Ammon's horn (tissue), 1 donor: Measurements from ENCODE around the gene DLG2.
"Not testable (repeated sequence)": the region's sequence is repeated elsewhere in the genome, so short reads cannot be mapped to it uniquely, and the experiment has no call there.

Experiments used
- DNase-seq: peaks from one replicate; pipeline ENCODE4 v3.0.0-alpha.2; 2016; ENCODE audit warnings: low spot score

DLG2 gene

DNA sequence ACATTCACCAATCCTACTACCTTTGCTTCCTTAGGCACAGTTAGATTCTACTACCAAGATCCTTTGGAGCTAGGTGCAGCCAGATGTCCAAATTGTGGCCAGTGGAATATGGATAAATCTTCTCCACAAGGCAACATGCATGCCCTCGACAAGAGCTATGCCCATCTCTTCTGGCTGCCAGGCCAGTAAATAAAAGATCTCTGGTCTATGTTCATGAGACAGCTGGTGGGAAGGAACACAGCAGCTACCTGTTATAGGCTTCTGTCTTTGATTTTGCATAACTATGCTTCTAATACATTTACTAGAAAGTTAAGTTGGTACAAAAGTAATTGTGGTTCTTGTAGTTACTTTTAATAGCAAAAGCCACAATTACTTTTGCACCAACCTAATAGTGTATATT lies 182.7 kb downstream of the DLG2 start:
- DNase-seq, result no peak

DNA sequence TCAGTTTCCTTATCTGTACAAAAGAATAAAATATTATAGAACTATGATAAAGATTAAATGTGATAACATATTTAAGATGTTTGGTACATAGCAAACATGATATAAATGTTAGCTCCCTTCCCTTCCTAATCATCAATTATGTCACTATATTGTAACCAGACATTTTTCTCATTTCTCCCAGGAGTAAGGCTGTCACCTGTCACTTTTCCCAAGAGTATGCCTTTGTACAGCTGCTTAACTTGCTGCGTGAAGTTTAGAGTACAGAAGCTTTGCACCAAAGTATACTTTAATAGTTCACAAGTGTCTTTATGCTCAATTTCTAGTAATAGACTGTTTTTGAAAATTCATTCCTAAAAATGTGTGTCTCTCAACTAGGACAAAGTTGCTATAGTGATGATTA lies 186.9 kb downstream of the DLG2 start:
- no peak for DNase-seq

DNA sequence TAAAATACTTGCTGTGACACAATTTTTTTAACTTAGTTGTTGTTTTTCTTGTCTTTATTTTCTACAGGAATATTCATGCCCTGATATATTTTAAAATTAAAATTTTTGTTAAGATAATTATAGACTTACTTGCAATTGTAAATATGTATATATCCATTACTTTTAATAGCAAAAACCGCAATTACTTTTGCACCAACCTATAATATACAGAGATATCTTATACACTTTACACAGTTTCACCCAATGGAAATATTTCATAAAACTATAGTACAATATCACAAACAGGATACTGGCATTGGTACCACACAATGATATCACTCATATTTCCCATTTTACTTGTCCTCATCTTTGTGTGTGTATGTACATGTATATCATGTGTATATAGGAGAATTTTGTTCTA lies 188.8 kb downstream of the DLG2 start:
- no peak for DNase-seq

DNA sequence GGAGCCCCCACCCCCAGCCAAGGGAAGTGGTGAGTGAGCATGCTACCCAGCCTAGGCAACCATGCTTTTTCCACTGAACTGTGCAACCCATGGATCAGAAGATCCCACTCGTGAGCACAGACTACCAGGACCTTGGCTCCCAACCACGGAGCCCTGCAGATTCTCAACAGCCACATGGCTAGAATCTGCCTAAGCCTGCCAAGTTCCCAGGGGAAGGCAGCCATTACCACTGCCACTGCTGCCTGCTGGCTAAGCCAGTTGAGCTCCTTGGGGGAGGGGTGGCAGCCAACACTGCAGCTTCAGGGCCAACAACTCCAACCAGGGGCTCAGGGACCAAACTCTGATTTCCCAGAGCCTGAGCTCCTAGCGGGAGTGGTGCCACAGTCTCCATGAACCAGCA lies 195.8 kb downstream of the DLG2 start:
- no peak for DNase-seq

DNA sequence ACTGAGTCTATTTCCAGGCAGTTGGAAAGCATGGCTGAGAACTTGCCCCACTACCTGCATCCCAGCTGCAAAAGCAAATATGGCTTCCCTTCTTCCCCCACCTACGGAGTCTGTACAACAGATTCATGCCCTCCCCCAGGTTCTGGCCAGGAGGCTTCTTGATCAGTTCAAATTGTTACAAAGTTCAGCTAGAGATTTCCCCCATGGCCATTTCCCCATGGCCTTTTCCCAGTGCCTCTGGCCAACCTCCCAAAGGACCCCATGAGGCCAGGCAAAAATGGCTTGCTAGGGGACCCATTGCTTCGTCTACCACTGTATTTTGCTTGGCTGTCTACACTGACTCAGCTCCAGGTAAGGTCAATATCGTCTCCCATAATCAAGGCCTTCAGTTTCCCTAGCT lies 203.3 kb downstream of the DLG2 start:
- DNase-seq, result no peak

DNA sequence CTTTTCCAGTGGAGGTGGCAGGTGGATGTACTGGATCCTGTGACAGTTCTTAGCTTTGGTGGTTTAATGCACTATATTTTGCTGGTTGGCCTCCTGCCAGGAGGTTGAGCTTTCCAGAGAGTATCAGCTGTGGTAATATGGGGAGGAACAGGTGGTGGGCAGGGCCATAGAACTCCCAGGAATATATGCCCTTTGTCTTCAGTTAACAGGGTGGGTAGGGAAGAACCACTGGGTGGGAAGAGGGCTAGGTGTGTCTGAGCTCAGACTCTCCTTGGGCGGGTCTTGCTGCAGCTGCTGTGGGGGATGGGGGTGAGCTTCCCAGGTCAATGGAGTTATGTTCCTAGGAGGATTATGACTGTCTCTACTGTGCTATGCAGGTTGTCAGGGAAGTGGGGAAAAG lies 203.8 kb downstream of the DLG2 start:
- DNase-seq, result no peak

DNA sequence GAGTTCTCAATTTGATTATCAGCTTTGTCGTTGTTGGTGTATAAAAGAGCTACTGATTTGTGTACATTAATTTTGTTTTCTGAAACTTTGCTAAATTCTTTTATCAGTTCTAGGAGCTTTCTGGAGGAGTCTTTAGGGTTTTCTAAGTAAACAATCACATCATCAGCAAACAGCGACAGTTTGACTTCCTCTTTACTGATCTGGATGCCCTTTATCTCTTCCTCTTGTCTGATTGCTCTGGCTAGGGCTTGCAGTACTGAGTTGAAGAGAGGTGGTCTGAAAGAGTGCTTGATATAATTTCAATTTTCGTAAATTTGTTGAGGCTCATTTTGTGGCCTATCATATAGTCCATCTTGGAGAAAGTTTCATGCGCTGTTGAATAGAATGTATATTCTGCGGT lies 213.0 kb downstream of the DLG2 start:
- DNase-seq, result no peak

DNA sequence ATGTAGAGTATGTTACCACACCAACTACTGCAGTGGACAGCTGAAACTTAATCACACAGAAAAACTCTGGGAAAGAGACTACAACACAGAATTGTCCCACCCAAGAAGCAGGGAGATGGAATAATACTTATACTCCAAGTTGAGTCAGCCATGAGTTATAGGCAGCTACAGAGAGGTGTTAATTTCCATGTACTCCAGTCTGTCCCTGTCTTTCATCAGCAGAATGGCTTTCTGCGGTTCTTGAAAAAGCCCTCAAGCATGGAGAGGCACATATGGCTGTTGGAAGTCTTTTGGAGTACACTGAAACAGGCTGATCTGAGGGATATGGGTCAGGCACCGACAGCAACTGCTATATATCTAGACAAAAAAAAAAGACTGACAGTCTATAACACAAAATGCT lies 219.5 kb downstream of the DLG2 start:
- DNase-seq, result no peak

DNA sequence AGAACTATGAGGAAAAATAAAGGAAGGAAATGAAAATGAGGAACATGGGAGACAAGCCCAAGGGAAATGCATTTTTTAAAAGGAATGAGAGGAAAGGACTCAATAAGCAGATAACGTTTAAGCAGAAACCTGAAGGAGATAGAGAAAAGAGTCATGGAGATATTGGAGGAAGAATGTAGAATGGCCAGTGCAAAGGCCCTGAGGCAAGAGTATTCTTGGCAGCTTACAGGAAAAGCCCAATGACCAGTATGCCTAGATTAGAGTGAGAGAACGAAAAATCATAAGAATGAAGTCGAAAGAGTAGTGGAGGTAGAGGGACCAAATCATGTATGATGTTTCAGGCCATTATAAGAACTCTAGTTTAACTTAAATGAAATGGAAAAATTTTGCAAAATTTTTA lies 220.3 kb downstream of the DLG2 start:
- DNase-seq, result no peak

DNA sequence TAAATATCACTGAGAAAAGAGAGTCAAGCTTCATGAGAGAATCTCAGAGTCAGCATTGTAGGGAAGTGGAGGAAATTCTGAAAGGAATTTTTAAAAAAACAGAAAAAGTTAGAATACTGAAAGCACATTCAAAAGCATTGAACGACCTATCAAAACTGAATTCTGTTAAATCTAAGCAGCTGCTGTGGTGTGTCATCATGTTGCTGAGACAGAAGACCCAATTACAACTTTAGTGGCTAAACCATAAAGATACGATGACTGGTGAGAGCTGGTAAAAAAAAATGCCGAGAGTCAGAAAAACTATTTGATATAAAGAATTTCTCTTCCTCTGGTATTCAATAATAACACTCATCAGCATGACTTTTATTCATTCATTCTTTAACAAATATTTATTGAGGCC lies 220.8 kb downstream of the DLG2 start:
- DNase-seq, result no peak

DNA sequence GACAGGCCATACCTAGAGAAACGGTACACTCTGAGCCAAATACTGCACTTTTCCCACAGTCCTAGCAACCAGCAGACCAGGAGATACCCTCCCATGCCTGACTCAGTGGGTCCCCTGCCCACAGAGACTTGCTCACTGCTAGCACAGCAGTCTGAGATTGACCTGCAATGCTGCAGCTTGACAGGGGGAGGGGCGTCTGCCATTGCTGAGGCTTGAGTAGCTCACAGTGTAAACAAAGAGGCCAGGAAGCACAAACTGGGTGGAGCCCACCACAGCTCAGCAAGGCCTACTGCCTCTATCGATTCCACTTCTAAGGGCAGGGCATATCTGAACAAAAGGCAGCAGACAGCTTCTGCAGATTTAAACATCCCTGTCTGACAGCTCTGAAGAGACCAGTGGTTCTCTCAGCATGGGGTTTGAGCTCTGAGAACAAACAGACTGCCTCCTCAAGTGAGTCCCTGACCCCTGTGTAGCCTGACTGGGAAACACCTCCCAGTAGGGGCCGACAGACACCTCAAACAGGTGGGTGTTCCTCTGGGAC lies 231.6 kb downstream of the DLG2 start:
- DNase-seq, result not testable (repeated sequence)

DNA sequence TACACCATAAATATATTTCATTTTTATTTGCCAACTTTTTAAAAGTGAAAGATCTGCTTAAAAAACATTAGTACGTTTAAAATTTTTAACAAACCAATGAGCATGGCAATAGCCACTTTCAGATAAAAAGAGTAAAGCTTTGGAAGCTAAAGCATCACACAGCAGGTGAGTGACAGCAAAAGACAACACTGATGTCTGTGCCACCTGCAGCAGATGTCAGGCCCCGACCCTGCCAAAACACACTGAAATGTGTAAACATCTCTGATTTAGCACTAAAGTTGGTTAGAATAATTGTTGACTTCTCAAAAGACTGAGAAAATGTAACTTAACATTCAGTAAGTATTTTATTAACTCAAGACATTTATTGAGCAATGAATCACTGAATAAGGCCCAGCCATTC lies 232.9 kb downstream of the DLG2 start:
- no peak for DNase-seq

DNA sequence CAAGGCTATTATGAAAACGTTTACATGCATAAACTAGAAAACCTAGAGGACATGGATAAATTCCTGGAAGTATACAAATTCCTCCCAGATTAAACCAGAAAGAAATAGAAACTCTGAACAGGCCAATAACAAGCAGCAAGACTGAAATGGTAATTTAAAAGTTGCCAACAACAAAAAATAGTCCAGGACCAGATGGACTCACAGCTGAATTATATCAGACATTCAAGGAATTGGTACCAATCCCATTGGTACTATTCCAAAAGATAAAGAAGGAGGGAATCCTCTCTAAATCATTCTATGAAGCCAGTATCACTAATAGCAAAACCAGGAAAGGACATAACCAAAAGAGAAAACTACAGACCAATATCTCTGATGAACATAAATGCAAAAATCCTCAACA lies 236.0 kb downstream of the DLG2 start:
- no peak for DNase-seq

DNA sequence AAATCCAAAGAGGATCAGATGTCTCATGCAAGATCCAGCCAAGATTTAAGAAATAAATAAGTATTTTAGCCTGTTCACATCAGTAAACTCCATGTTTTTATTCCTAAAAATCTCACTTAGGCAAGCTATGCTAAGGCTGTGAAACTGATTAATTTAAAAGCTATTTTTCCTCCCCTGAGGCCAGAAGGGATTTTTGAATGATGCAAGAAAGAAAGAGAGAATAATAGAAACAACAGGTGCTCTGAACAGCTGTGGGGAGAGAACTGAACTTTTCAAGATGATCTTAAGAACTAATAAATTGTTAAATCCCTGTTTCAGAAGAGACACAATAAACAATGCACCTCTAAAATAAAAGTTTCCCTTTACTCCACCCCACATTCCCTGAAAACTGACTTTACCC lies 241.6 kb downstream of the DLG2 start:
- DNase-seq, result no peak

DNA sequence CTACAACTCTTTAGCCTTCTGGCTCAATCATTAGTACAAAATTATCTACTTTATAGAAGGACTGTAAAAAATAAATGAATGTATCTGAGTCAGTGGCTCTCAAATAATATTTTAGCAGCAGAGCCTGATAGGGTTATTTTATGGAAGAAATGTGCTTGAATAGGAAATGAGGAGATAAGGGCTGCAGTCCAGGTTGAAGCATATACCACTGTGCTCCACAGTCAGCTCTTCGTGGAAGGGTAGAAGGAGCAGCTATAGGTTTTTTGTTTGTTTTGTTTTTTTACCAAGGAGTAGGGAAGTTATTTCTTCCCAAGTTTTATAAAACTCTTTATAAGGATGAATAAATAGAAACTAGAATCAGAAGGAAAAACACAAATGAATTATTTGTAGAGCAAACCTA lies 242.0 kb downstream of the DLG2 start:
- no peak for DNase-seq

DNA sequence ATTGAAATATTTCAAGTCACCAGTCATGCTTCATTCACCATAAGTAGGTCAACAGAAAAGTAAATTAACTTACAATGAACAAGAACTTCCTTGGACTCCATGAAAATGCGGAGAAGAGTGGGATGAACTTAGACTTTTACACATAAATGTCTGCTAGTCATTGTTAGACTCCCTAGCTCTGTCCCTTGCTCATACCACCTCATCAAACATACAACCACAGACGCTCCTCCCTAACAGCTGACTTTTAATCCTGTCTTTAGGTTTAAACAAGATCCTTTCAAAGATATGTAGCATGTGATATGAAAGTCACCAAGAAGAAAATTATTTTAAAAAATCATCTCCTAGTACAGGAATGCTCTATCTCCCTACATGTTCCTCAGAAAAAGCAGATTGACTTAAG lies 248.1 kb downstream of the DLG2 start:
- DNase-seq, result no peak

DNA sequence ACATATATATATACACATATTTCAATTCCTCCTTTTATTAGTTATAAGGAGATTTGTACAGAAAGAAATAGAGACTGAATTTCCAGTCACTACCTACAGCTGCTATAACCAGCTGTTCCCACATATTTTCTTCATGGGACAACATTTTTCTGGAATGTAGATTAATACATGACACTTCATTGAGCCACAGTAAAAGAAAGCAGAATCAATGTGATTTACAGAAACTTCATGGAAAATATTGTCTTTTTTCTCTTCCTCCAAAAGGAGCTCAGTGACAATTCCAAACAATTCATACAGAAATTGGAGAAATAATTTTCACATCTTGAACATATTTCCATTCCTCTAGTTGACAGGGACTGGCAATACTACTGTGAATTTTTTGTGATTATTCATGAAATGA lies 249.2 kb downstream of the DLG2 start:
- DNase-seq, result no peak

DNA sequence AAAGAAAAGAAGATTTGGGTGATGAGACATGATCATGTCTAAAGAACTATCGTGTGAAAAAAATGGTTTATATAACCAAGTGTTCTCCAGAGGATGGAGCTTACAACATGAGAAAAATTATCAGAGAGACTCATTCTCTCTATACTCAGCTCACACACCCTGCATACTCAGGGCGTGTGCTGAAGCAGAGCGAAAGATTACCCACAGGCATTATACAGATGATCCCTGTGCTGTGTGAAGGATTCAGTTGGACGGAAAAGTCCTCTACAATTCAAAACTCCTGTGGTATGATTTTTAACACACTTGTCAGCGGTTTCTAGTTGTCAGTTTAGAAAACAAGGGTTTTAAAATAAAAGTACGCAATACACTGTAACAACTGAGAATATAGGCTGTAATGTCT lies 267.3 kb downstream of the DLG2 start:
- no peak for DNase-seq

DNA sequence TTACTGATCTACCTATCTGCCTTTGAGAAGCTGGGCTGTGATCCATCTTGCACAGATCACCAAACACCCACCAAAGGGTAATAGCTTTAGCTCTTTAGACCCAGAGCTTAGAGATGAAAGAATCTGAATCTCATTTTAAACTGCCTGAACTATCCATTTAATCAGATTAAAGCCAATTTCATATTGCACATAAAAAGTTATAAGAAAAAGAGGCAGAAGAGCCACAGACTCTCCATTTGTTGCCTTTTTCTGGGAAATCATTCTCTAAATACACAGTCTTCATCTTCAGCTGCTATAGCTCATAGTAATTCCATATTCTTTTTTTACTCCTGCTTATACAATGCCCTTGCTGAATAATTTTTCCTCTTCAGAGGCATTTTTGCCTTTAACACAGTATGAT lies 271.2 kb downstream of the DLG2 start:
- no peak for DNase-seq

DNA sequence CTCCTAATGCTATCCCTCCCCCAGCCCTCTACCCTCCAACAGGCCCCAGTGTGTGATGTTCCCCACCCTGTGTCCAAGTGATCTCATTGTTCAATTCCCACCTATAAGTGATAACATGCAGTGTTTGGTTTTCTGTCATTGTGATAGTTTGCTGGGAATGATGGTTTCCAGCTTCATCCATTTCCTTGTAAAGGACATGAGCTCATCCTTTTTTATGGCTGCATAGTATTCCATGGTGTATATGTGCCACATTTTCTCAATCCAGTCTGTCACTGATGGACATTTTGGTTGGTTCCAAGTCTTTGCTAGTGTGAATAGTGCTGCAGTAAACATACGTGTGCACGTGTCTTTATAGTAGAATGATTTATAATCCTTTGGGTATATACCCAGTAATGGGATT lies 277.6 kb downstream of the DLG2 start:
- DNase-seq, result not testable (repeated sequence)

DNA sequence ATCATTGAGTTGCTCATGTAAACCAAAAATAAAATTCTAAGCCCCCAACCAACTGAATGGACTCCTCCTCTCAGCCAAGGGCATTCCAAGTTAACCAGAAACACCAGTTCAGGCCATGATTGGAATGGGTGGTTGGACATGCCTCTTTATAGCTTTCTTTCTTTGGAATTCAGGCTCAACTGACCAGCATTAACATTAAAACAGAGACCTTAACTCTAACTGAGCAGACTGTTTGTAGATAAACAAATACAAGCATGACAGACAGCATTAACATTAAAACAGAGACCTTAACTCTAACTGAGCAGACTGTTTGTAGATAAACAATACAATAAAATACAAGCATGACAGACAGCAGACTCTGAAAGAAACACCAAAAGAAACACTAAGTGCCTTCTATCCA lies 278.2 kb downstream of the DLG2 start:
- DNase-seq, result no peak

DNA sequence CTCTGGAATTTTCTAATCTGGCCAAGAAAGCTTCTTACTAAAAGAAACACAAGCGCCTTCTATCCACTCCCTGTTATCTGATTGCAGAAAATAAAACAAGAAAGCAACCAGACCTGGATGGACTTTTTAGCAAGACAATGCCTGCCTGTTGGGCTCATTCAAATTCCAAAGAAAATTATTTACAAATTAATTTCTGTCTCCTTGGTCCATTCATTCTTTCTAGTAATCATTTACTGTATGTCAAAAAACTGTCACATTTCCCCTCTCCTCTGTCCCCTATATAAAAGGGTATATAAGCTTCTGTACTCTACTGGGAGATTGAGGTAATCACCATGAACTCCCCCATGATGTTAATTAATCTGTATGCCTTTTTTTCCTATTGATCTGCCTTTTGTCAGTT lies 279.9 kb downstream of the DLG2 start:
- DNase-seq, result no peak

DNA sequence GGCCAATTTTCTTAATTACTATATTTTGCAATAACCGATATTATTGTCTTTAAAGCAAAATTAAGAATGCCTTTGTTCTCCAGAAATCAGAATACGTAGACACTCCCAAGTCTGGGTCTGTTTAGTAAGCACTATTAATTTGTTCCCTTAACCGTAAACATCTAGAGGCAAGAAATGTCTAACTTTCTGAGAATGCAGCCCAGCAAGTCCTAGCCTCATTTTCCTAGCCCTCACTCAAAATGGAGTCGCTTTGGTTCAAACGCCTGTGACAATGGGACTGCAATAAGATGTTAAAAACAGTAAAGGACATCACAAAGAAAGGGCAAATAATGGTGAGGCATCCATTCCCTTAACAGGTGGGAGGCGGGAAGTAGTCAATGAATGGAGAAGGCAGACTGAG lies 280.7 kb downstream of the DLG2 start:
- DNase-seq, result no peak

DNA sequence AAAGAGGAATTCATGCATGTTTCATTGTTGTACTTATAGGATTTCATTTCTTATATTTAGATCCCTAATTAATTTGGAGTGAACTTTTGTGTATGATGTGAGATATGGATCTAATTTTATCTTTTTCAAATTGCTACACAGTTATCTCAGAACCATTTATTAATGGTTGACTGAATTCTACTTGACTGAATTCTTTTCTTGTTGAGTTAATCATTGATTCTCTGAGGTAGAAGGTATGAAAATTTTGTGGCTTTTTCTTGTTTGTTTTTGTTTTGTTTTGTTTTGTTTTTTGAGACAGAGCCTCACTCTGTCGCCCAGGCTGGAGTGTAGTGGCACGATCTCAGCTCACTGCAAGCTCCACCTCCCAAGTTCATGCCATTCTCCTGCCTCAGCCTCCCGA lies 286.3 kb downstream of the DLG2 start:
- not testable (repeated sequence) for DNase-seq

DNA sequence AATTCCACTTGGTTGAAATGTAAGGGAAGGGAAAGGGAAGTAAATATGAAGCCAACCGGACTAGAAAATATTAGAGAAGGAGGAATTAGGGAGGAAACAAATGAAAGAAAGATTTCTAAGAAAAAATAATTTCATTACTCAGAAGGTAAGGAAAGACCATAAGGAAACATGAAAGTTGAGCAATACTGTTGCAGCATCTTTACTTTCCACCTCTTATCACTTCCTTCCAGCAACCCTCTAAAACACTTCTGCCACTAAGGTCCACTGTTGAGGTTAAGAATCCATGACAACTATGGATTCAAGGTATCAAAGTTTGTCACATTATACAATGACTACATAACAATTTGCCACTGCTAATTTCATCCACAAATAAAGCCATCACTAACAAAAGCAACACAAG lies 308.6 kb downstream of the DLG2 start:
- no peak for DNase-seq
